Stimulated activated naive CD8-positive, alpha-beta T cell treated with anti-CD3 and anti-CD28 coated beads, Interleukin-15, Interleukin-2, amounts not matched to agents 100 ng/mL and 50 ng/mL, for 24 hours (primary cell): ENCODE measurements around the gene RFC1.
"Not testable (repeated sequence)": the region's sequence is repeated elsewhere in the genome, so short reads cannot be mapped to it uniquely, and the experiment has no call there.

Source experiments
- H3K27ac Mint-ChIP-seq: one replicate; pipeline ENCODE4 v1.8.0; 2021; ENCODE audit warnings: mild to moderate bottlenecking, mixed read lengths
- H3K27me3 Mint-ChIP-seq: one replicate; pipeline ENCODE4 v1.8.0; 2021; ENCODE audit warnings: mixed read lengths
- H3K36me3 Mint-ChIP-seq: one replicate; pipeline ENCODE4 v1.8.0; 2021; ENCODE audit warnings: low read depth, mixed read lengths
- H3K4me1 Mint-ChIP-seq: one replicate; pipeline ENCODE4 v1.8.0; 2021; ENCODE audit warnings: low read depth, mixed read lengths
- H3K4me3 Mint-ChIP-seq: one replicate; pipeline ENCODE4 v1.8.0; 2021; ENCODE audit warnings: mild to moderate bottlenecking, mixed read lengths
- H3K9me3 Mint-ChIP-seq: one replicate; pipeline ENCODE4 v1.8.0; 2021; ENCODE audit warnings: mixed read lengths

Gene RFC1

GRCh38 chr4:39302901-39303300, 63.3 kb downstream of the RFC1 start:
- H3K36me3 Mint-ChIP-seq = peaks cover 84% of the 10 kb centered on the region
- H3K27ac Mint-ChIP-seq = no peak overlapping the region

GRCh38 chr4:39295784-39296183, 70.4 kb downstream of the RFC1 start:
- H3K27ac Mint-ChIP-seq = no peak overlapping the region
- H3K4me1 Mint-ChIP-seq = no peaks in the 10 kb centered on the region
- H3K27me3 Mint-ChIP-seq = no peaks in the 10 kb centered on the region
- no peak overlapping the region for H3K4me3 Mint-ChIP-seq
- H3K9me3 Mint-ChIP-seq = no peaks in the 10 kb centered on the region
- H3K36me3 Mint-ChIP-seq = peaks cover 79% of the 10 kb centered on the region

More at GRCh38 chr4:39302901-39303300, 63.3 kb downstream of the RFC1 start:
- no peaks in the 10 kb centered on the region for H3K4me1 Mint-ChIP-seq
- H3K27me3 Mint-ChIP-seq = no peaks in the 10 kb centered on the region
- H3K9me3 Mint-ChIP-seq = no peaks in the 10 kb centered on the region
- H3K4me3 Mint-ChIP-seq = no peak overlapping the region

- not testable (repeated sequence) for H3K4me1 Mint-ChIP-seq, H3K4me3 Mint-ChIP-seq, H3K9me3 Mint-ChIP-seq, H3K27me3 Mint-ChIP-seq
- Mint-ChIP-seq H3K27ac (peak overlapping the region; percentile 49), H3K36me3 (peaks cover 72% of the 10 kb centered on the region)
These were observed 73.7 kb downstream of the RFC1 start for GRCh38 chr4:39292433-39292832.

- Mint-ChIP-seq H3K4me3 (no peak overlapping the region), H3K36me3 (peaks cover 77% of the 10 kb centered on the region), H3K9me3 (no peaks in the 10 kb centered on the region), H3K27me3 (no peaks in the 10 kb centered on the region), H3K27ac (no peak overlapping the region), H3K4me1 (no peaks in the 10 kb centered on the region)
These were observed 74.5 kb downstream of the RFC1 start for GRCh38 chr4:39291686-39292085.

GRCh38 chr4:39287223-39287622, 78.9 kb downstream of the RFC1 start:
- H3K27me3 Mint-ChIP-seq = no peaks in the 10 kb centered on the region
- no peaks in the 10 kb centered on the region for H3K4me1 Mint-ChIP-seq
- no peak overlapping the region for H3K27ac Mint-ChIP-seq

GRCh38 chr4:39286263-39286662, 79.9 kb downstream of the RFC1 start:
- no peaks in the 10 kb centered on the region for H3K27me3 Mint-ChIP-seq
- peaks cover 74% of the 10 kb centered on the region for H3K36me3 Mint-ChIP-seq
- H3K27ac Mint-ChIP-seq = peak overlapping the region; percentile 77
- H3K4me1 Mint-ChIP-seq = no peaks in the 10 kb centered on the region
- H3K4me3 Mint-ChIP-seq = no peak overlapping the region
- H3K9me3 Mint-ChIP-seq = no peaks in the 10 kb centered on the region

More at GRCh38 chr4:39287223-39287622, 78.9 kb downstream of the RFC1 start:
- Mint-ChIP-seq H3K4me3 (no peak overlapping the region), H3K36me3 (peaks cover 78% of the 10 kb centered on the region), H3K9me3 (no peaks in the 10 kb centered on the region)

- Mint-ChIP-seq H3K27me3 (no peaks in the 10 kb centered on the region), H3K36me3 (peaks cover 72% of the 10 kb centered on the region), H3K4me3 (no peak overlapping the region), H3K27ac (peak overlapping the region; percentile 77), H3K9me3 (no peaks in the 10 kb centered on the region), H3K4me1 (no peaks in the 10 kb centered on the region)
These were observed 80.3 kb downstream of the RFC1 start for GRCh38 chr4:39285853-39286252.

- Mint-ChIP-seq H3K27ac (no peak overlapping the region), H3K36me3 (peaks cover 69% of the 10 kb centered on the region), H3K27me3 (no peaks in the 10 kb centered on the region), H3K4me3 (no peak overlapping the region), H3K9me3 (no peaks in the 10 kb centered on the region), H3K4me1 (no peaks in the 10 kb centered on the region)
These were observed 80.9 kb downstream of the RFC1 start for GRCh38 chr4:39285111-39285795.

GRCh38 chr4:39280770-39281169, 85.4 kb downstream of the RFC1 start:
- peaks cover 38% of the 10 kb centered on the region for H3K36me3 Mint-ChIP-seq
- H3K27ac Mint-ChIP-seq = no peak overlapping the region
- no peaks in the 10 kb centered on the region for H3K27me3 Mint-ChIP-seq
- H3K9me3 Mint-ChIP-seq = no peaks in the 10 kb centered on the region
- no peaks in the 10 kb centered on the region for H3K4me1 Mint-ChIP-seq
- H3K4me3 Mint-ChIP-seq = no peak overlapping the region

- Mint-ChIP-seq H3K4me3 (no peak overlapping the region), H3K4me1 (no peaks in the 10 kb centered on the region), H3K36me3 (peaks cover 35% of the 10 kb centered on the region), H3K27me3 (no peaks in the 10 kb centered on the region), H3K9me3 (no peaks in the 10 kb centered on the region), H3K27ac (no peak overlapping the region)
These were observed 86.7 kb downstream of the RFC1 start for GRCh38 chr4:39279416-39279815.

- H3K9me3 Mint-ChIP-seq = no peaks in the 10 kb centered on the region
- peaks cover 34% of the 10 kb centered on the region for H3K36me3 Mint-ChIP-seq
- no peak overlapping the region for H3K27ac Mint-ChIP-seq
- no peaks in the 10 kb centered on the region for H3K4me1 Mint-ChIP-seq
- no peak overlapping the region for H3K4me3 Mint-ChIP-seq
- H3K27me3 Mint-ChIP-seq = no peaks in the 10 kb centered on the region
These were observed 87.7 kb downstream of the RFC1 start for GRCh38 chr4:39278476-39278875.

- H3K4me3 Mint-ChIP-seq, H3K4me1 Mint-ChIP-seq, H3K27me3 Mint-ChIP-seq, H3K27ac Mint-ChIP-seq, H3K9me3 Mint-ChIP-seq: not testable (repeated sequence)
- H3K36me3 Mint-ChIP-seq = peaks cover 33% of the 10 kb centered on the region
These were observed 88.5 kb downstream of the RFC1 start for GRCh38 chr4:39277661-39278060.

- H3K4me3 Mint-ChIP-seq = no peak overlapping the region
- no peaks in the 10 kb centered on the region for H3K9me3 Mint-ChIP-seq
- H3K36me3 Mint-ChIP-seq = peaks cover 33% of the 10 kb centered on the region
- no peaks in the 10 kb centered on the region for H3K4me1 Mint-ChIP-seq
- H3K27ac Mint-ChIP-seq = no peak overlapping the region
- H3K27me3 Mint-ChIP-seq = no peaks in the 10 kb centered on the region
These were observed 91.7 kb downstream of the RFC1 start for GRCh38 chr4:39274503-39274902.

GRCh38 chr4:39263895-39264294, 102.3 kb downstream of the RFC1 start:
- H3K36me3 Mint-ChIP-seq = peaks cover 14% of the 10 kb centered on the region

GRCh38 chr4:39259571-39260330, 106.4 kb downstream of the RFC1 start:
- no peaks in the 10 kb centered on the region for H3K27me3 Mint-ChIP-seq
- no peaks in the 10 kb centered on the region for H3K9me3 Mint-ChIP-seq
- no peak overlapping the region for H3K27ac Mint-ChIP-seq
- peaks cover 21% of the 10 kb centered on the region for H3K36me3 Mint-ChIP-seq
- H3K4me1 Mint-ChIP-seq = no peaks in the 10 kb centered on the region
- no peak overlapping the region for H3K4me3 Mint-ChIP-seq

More at GRCh38 chr4:39263895-39264294, 102.3 kb downstream of the RFC1 start:
- Mint-ChIP-seq H3K27me3 (no peaks in the 10 kb centered on the region), H3K9me3 (no peaks in the 10 kb centered on the region), H3K4me3 (no peak overlapping the region), H3K4me1 (no peaks in the 10 kb centered on the region), H3K27ac (no peak overlapping the region)
